Esophagus squamous epithelium (tissue), 5 donors: Measurements from ENCODE around the gene CWC15. TPM values are rescaled to one million over a fixed set of nuclear protein-coding genes. Genes with fewer than 3 reads are reported as not detected.
"Not testable (repeated sequence)": the region's sequence is repeated elsewhere in the genome, so short reads cannot be mapped to it uniquely, and the experiment has no call there.

Experiments used
- DNase-seq: peaks from one replicate; lab custom pipeline; 2025; lab: John Stamatoyannopoulos, UW
- H3K27ac ChIP-seq, 4 donors: fragments of 200-600 bp; sonication (generic); one replicate each; pipeline ENCODE4 v1.5.1; 2016 to 2019; ENCODE audit warnings: mild to moderate bottlenecking in 1 of 4
- H3K27me3 ChIP-seq, 4 donors: fragments of 200-600 bp; sonication (generic); 1 replicate in 3 of 4; 2 replicates in 1 of 4; pipeline versions ENCODE4 v1.5.1 to v1.6.0; 2017 to 2021; ENCODE audit warnings: antibody characterized with exemption in 1 of 4
- H3K36me3 ChIP-seq, 3 donors: fragments of 200-600 bp; sonication (generic); one replicate each; pipeline ENCODE4 v1.5.1; 2016 to 2019
- H3K4me1 ChIP-seq, 3 donors: fragments of 200-600 bp; sonication (generic); one replicate each; pipeline ENCODE4 v1.5.1; 2017 to 2019
- H3K4me3 ChIP-seq, 4 donors: fragments of 200-600 bp; sonication (generic); 1 replicate in 3 of 4; 2 replicates in 1 of 4; pipeline ENCODE4 v1.5.1; 2016 to 2019; ENCODE audit warnings: mild to moderate bottlenecking in 2 of 4, moderate library complexity in 1 of 4
- H3K9me3 ChIP-seq, 3 donors: fragments of 200-600 bp; sonication (generic); one replicate each; pipeline ENCODE4 v1.5.1; 2016 to 2019
- POLR2A ChIP-seq, 4 donors: fragments of 450-650 bp; IDR thresholded peaks; one replicate each; pipeline ENCODE4 v1.6.1; 2017; ENCODE audit warnings: antibody characterized with exemption in 4 of 4, mild to moderate bottlenecking in 4 of 4, moderate library complexity in 3 of 4
- WGBS, 2 donors: methylation state at CpG; one replicate each; pipeline ENCODE4 v1.1.5; 2018; 5-methylcytosine and 5-hydroxymethylcytosine counted together
- intact Hi-C: fragments of 100-400 bp; cut with DNase I; formaldehyde crosslinking; loops from one replicate; pipeline ENCODE4 v1.15.0; 2022
- total RNA-seq, 4 donors: library from RNA; depleted of rRNA; stranded (reverse); fragments of >200 nt; gene quantifications; one replicate each; pipeline ENCODE4 v1.1.0, GENCODE V29; 2016
- TF ChIP-seq, protein P1 (sequence below), 6 experiments: fragments of 450-650 bp in 4 of 6; fragments of 200-600 bp in 2 of 6; sonication (generic) in 2 of 6; IDR thresholded peaks; one replicate each; pipeline ENCODE4 v1.5.1; 2016 to 2019; ENCODE audit warnings: antibody characterized with exemption in 6 of 6, mild to moderate bottlenecking in 4 of 6, moderate library complexity in 4 of 6
- donor health status: DM: yes; HTN: yes; CAD: no.

CWC15 gene
- 10 to 100 TPM; 29.3 to 52.6 (median 37.6) TPM for total RNA-seq

DNA sequence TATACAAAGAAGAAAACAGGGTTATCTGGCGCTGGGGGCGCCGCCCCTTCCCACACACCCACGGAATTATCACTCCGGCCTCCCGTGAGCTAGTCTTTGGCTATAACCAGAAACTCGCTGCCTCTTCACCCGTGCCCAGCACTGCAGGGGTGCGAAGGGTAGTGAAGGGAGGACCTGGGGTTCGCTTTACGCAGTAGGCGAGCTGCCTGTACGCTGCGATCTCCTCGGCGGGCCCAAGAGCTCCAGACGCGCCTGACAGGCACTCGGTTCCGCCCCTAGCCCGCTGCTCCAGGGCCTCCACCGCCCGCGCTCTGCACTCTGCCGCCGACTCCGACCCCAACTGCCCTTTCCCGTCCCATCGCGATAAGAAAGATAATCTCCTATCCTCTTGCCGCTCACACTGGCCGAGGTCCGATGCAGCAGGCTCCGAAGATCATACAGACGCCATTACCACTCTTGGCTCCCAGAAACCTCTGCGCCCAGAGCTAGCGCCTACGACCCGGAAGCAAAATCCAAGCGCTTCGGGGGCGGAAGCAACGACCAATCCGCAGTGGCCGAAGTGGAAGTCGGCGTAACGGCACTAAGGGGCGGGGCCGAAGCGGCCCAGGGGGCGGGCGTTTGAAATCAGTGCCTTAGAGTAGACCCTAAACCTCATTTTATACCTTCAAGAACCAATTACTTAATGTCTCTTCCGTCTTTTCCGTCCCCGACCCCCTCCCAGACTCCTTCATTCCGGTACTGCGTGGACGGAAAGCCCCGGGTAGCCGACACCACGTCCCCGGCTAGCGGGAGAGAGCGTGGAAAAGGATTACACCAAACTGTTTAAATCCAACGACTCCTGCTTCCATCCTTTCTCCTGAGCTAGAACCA is at the start of gene CWC15, which contains the start of gene KDM4D:
Gene CWC15, minus strand, starts transcription at position 458 of the 870 bp plus-strand sequence. CDS start 1,371 bp downstream, outside the sequence.
Gene KDM4D, plus strand, starts transcription at position 611 of the 870 bp plus-strand sequence. CDS start 23,664 bp downstream, outside the sequence.
- Histone ChIP-seq H3K27me3 (no peaks in the 10 kb centered on the region), H3K9me3 (no peaks in the 10 kb centered on the region), H3K36me3 (peaks cover 0 to 37% (median 14%) of the 10 kb centered on the region in 3 donors), H3K27ac (peak within 1 kb of the TSS; percentile 83 to 94 (median 85)), H3K4me1 (peaks cover 6 to 21% (median 12%) of the 10 kb centered on the region in 3 donors), H3K4me3 (peak within 1 kb of the TSS; percentile 69 to 97 (median 79))
- TF ChIP-seq POLR2A (IDR thresholded peaks at IDR 0.05): peak in 2 of 4 donors; percentile 18 to 56
- TF ChIP-seq, protein P1, sequence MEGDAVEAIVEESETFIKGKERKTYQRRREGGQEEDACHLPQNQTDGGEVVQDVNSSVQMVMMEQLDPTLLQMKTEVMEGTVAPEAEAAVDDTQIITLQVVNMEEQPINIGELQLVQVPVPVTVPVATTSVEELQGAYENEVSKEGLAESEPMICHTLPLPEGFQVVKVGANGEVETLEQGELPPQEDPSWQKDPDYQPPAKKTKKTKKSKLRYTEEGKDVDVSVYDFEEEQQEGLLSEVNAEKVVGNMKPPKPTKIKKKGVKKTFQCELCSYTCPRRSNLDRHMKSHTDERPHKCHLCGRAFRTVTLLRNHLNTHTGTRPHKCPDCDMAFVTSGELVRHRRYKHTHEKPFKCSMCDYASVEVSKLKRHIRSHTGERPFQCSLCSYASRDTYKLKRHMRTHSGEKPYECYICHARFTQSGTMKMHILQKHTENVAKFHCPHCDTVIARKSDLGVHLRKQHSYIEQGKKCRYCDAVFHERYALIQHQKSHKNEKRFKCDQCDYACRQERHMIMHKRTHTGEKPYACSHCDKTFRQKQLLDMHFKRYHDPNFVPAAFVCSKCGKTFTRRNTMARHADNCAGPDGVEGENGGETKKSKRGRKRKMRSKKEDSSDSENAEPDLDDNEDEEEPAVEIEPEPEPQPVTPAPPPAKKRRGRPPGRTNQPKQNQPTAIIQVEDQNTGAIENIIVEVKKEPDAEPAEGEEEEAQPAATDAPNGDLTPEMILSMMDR (IDR thresholded peaks at IDR 0.05): peak in 1 of 6 experiments; percentile 31
- peak; percentile 71 for DNase-seq
- intact Hi-C loops: loop anchor here (10.0 kb wide), 1 partner anchor 349 kb away; no protein-coding TSS in a partner anchor
- WGBS, 2 donors: 0% methylated on average over 31 to 54 of the region's 66 CpGs

DNA sequence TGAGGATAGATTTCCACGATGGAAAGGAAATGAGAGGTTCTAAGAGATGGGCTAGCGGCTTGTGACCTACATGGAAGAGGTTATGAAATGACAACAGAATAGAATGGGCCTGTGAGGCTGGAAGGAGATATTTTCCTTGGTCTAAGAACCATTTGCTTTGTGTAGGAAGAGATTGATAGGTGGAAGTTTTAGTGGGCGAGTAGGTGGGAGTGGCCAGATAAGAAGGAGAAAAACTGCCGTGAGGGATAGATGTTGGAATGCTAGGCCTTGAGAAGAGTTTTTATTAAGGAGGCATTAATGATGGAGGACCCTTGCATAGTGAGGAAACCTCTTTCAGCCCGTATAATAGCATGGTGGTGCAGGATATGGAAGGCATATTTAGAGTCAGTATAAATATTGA is 48.1 kb upstream of the CWC15 start:
- H3K4me3 ChIP-seq, intact Hi-C loops, H3K4me1 ChIP-seq, H3K27ac ChIP-seq, DNase-seq, H3K9me3 ChIP-seq, H3K27me3 ChIP-seq, H3K36me3 ChIP-seq: not testable (repeated sequence)
- 84 to 88% methylated on average over 5 of the region's 5 CpGs for WGBS, 2 donors

DNA sequence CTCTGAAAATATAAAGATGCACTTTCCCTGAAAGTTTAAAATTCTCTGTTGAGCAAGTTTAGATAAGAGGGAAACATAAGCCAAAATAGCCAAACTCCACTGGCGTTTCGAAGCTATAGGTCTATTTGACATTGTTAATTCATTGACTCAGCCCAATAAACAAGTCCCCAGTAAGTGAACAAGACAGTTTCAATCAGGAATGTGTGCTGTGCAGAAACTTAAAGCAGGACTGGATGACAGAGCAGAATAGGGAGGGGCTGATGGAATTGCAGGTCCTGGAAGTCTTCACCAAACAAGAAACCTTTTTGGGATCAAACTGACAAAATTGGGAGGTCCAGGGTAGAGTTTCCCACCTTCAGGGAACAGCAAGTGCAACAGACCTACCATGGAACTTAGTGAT is 42.8 kb upstream of the CWC15 start:
- H3K4me1 ChIP-seq: no peaks in the 10 kb centered on the region
- peaks cover 0 to 10% (median 0%) of the 10 kb centered on the region in 4 donors for H3K27me3 ChIP-seq
- H3K9me3 ChIP-seq: no peaks in the 10 kb centered on the region
- no peak overlapping the region for H3K27ac ChIP-seq
- DNase-seq: no peak
- no peak overlapping the region for H3K4me3 ChIP-seq
- WGBS, 2 donors: 61 to 66% methylated on average over 2 of the region's 2 CpGs
- intact Hi-C loops: no loop called here
- H3K36me3 ChIP-seq: no peaks in the 10 kb centered on the region
- TF ChIP-seq POLR2A (IDR thresholded peaks at IDR 0.05): no peak
- TF ChIP-seq, protein P1 (IDR thresholded peaks at IDR 0.05): no peak

DNA sequence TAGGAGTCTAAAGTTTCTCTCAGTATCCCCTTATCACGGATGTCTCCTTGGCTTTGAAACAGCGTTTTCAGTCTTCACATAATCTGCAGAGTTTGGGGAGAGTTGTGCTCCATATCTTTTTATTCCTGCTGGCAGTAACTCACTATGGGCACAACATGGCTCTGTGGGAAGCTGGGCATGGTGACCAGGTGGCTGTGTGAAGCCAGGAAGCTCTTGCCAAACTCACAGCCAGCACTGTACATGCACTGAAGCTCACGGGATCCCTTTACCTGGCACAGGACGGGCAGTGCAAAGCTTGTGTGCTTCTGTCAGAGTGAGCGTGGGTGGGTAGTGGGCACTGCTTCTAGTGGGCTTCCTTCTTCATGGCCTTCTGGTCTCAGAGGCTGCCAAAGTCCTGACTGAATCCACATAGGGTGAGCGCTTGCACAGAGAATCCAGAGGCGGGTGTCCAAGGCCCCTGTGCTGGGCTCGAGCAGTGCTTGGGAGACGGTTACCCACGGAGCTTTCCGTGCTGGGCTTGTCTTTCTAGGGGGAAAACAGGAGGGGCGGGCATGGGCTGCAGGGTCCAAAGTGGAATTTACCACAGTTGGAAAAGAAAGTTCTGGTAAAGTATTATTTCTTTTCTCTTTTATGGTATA is 40.9 kb upstream of the CWC15 start:
- 88 to 91% methylated on average over 11 to 12 of the region's 12 CpGs for WGBS, 2 donors
- no peak for DNase-seq
- peaks cover 0 to 10% (median 0%) of the 10 kb centered on the region in 4 donors for H3K27me3 ChIP-seq
- H3K4me3 ChIP-seq: no peak overlapping the region
- no peaks in the 10 kb centered on the region for H3K4me1 ChIP-seq
- H3K36me3 ChIP-seq: no peaks in the 10 kb centered on the region
- TF ChIP-seq POLR2A (IDR thresholded peaks at IDR 0.05): no peak
- TF ChIP-seq, protein P1 (IDR thresholded peaks at IDR 0.05): no peak
- intact Hi-C loops: no loop called here
- H3K27ac ChIP-seq: no peak overlapping the region
- no peaks in the 10 kb centered on the region for H3K9me3 ChIP-seq

DNA sequence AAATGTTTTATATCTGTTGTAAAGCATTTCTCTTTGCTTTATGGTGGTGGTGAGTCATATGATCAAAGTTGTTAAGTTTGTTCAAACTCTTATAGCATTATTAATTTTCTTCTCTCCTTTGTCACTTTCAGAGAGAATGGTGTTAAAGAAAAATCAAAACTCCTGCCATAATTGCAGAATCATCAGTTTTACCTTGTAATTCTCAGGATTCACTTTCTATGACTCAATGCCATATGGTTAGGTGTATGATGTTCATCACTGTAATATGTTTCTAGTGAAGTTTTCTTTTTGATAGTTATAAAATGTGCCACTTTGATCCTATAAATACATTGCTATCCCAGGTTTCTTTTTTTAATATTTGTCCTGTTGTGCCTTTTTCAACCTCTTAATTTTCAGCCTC is 38.0 kb upstream of the CWC15 start:
- DNase-seq: no peak
- Histone ChIP-seq H3K27ac (no peak overlapping the region), H3K4me1 (no peaks in the 10 kb centered on the region), H3K36me3 (no peaks in the 10 kb centered on the region), H3K9me3 (no peaks in the 10 kb centered on the region), H3K27me3 (peaks cover 0 to 10% (median 0%) of the 10 kb centered on the region in 4 donors), H3K4me3 (no peak overlapping the region)
- no peak for TF ChIP-seq POLR2A (IDR thresholded peaks at IDR 0.05)
- intact Hi-C loops: no loop called here

DNA sequence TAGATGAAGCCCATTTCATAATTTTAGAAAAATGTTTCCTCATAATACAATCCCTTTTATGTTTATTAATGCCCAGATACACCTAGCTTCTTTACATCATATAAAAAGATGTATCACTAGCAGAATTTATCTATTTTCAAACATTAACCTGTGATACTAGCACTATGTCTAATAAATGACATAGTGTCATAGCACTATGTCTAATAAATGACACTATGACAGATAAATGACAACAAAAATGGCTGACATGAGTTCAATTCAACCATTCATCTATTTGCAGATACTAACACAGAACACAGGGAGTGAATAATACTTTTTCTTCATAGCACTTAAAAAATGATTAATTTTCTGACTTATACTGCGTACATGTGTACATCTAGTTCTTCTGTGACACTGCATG is 32.3 kb upstream of the CWC15 start:
- intact Hi-C loops: no loop called here
- Histone ChIP-seq H3K27ac (no peak overlapping the region), H3K4me3 (no peak overlapping the region), H3K36me3 (no peaks in the 10 kb centered on the region), H3K27me3 (no peaks in the 10 kb centered on the region), H3K9me3 (no peaks in the 10 kb centered on the region), H3K4me1 (no peaks in the 10 kb centered on the region)
- no peak for DNase-seq
- no peak for TF ChIP-seq POLR2A (IDR thresholded peaks at IDR 0.05)
- TF ChIP-seq, protein P1 (IDR thresholded peaks at IDR 0.05): no peak
- WGBS, 2 donors: 85 to 97% methylated on average over 1 of the region's 1 CpG
